Measurements from ENCODE around the gene ETNPPL. TPM values are rescaled to one million over a fixed set of nuclear protein-coding genes. Genes with fewer than 3 reads are reported as not detected.

Gene ETNPPL
- total RNA-seq, 1 experiment from 2014 or later: 0.66 TPM

DNA sequence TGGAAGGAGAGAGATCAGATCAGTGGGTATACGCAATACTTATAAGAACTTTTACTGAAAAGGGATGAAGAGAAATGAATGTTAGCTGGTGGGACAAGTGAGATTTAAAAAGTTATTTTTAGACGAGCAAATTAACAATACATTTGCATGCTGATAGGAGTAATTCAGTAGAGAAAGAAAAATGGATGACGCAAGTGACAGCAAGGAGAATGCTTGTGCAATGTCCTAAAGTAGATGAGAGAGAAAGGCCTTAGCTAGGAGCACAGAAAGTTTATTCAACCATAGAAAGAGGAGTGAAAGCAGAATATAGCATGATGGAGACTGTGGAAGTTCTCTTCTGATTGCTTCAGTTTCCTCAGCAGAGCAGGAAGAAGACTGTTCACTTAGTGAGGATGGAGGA is 66.7 kb downstream of the ETNPPL start:
- H3K36me3 Mint-ChIP-seq: no peaks in the 10 kb centered on the region
- H3K9me3 Mint-ChIP-seq: no peaks in the 10 kb centered on the region
- H3K4me3 Mint-ChIP-seq: no peak overlapping the region
- ChIA-PET CTCF (no interaction called here), POLR2A (interaction anchor here (0.7 kb wide), 1 partner anchor 53 kb away, joined by 3 read pairs; no protein-coding TSS in a partner anchor)
- TF ChIP-seq GRHL2 (CRISPR knock-in tag; IDR thresholded peaks at IDR 0.05; ENCODE audit: insufficient replicate concordance, severe bottlenecking) (no peak), SP1 (CRISPR knock-in tag; conservative IDR thresholded peaks at IDR 0.05) (no peak), NFATC4 (CRISPR knock-in tag; IDR thresholded peaks at IDR 0.05) (no peak), ZNF425 (CRISPR knock-in tag; conservative IDR thresholded peaks at IDR 0.05) (no peak), NFE2L1 (CRISPR knock-in tag; IDR thresholded peaks at IDR 0.05) (no peak), CBFB (CRISPR knock-in tag; IDR thresholded peaks at IDR 0.05; ENCODE audit: low read depth) (no peak), FOXP1 (CRISPR knock-in tag; IDR thresholded peaks at IDR 0.05; ENCODE audit: borderline replicate concordance) (no peak), GABPB1 (CRISPR knock-in tag; IDR thresholded peaks at IDR 0.05) (no peak), PRRX2 (CRISPR knock-in tag; IDR thresholded peaks at IDR 0.05) (no peak)
- TF ChIP-seq, protein P1, sequence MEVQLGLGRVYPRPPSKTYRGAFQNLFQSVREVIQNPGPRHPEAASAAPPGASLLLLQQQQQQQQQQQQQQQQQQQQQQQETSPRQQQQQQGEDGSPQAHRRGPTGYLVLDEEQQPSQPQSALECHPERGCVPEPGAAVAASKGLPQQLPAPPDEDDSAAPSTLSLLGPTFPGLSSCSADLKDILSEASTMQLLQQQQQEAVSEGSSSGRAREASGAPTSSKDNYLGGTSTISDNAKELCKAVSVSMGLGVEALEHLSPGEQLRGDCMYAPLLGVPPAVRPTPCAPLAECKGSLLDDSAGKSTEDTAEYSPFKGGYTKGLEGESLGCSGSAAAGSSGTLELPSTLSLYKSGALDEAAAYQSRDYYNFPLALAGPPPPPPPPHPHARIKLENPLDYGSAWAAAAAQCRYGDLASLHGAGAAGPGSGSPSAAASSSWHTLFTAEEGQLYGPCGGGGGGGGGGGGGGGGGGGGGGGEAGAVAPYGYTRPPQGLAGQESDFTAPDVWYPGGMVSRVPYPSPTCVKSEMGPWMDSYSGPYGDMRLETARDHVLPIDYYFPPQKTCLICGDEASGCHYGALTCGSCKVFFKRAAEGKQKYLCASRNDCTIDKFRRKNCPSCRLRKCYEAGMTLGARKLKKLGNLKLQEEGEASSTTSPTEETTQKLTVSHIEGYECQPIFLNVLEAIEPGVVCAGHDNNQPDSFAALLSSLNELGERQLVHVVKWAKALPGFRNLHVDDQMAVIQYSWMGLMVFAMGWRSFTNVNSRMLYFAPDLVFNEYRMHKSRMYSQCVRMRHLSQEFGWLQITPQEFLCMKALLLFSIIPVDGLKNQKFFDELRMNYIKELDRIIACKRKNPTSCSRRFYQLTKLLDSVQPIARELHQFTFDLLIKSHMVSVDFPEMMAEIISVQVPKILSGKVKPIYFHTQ (CRISPR knock-in tag; IDR thresholded peaks at IDR 0.05): no peak
- TF ChIP-seq, protein P2, sequence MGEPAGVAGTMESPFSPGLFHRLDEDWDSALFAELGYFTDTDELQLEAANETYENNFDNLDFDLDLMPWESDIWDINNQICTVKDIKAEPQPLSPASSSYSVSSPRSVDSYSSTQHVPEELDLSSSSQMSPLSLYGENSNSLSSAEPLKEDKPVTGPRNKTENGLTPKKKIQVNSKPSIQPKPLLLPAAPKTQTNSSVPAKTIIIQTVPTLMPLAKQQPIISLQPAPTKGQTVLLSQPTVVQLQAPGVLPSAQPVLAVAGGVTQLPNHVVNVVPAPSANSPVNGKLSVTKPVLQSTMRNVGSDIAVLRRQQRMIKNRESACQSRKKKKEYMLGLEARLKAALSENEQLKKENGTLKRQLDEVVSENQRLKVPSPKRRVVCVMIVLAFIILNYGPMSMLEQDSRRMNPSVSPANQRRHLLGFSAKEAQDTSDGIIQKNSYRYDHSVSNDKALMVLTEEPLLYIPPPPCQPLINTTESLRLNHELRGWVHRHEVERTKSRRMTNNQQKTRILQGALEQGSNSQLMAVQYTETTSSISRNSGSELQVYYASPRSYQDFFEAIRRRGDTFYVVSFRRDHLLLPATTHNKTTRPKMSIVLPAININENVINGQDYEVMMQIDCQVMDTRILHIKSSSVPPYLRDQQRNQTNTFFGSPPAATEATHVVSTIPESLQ (CRISPR knock-in tag; IDR thresholded peaks at IDR 0.05): no peak
- TF ChIP-seq, protein P3, sequence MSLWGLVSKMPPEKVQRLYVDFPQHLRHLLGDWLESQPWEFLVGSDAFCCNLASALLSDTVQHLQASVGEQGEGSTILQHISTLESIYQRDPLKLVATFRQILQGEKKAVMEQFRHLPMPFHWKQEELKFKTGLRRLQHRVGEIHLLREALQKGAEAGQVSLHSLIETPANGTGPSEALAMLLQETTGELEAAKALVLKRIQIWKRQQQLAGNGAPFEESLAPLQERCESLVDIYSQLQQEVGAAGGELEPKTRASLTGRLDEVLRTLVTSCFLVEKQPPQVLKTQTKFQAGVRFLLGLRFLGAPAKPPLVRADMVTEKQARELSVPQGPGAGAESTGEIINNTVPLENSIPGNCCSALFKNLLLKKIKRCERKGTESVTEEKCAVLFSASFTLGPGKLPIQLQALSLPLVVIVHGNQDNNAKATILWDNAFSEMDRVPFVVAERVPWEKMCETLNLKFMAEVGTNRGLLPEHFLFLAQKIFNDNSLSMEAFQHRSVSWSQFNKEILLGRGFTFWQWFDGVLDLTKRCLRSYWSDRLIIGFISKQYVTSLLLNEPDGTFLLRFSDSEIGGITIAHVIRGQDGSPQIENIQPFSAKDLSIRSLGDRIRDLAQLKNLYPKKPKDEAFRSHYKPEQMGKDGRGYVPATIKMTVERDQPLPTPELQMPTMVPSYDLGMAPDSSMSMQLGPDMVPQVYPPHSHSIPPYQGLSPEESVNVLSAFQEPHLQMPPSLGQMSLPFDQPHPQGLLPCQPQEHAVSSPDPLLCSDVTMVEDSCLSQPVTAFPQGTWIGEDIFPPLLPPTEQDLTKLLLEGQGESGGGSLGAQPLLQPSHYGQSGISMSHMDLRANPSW (CRISPR knock-in tag; conservative IDR thresholded peaks at IDR 0.05; ENCODE audit: low read depth): no peak
- no peaks in the 10 kb centered on the region; the same call in 1 of the 2 replicates for H3K27me3 Mint-ChIP-seq (ENCODE audit: low read depth)
- H3K27ac Mint-ChIP-seq: no peak overlapping the region
- ATAC-seq (no peak), DNase-seq (ENCODE audit: low spot score) (no peak)
- H3K4me1 Mint-ChIP-seq: no peaks in the 10 kb centered on the region

DNA sequence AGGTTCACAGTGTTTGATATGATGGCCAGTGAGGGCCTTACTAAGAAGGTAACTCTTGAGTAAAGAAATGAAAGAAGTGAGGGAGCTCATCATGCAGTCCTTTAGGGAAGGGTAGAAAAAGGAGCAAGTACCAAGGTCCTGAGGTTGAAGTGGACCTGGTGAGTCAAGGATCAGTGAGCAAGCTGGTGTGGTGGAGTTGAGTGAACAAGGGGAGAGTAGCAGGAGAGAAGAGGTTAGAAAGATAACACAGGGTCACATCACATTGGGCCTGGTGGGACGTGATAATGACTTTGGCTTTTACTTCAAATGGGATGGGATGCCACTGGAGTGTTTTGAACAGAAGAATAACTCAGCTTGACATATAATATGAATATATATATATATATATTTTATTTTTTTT is 67.8 kb downstream of the ETNPPL start:
- CTCF ChIA-PET: no interaction called here
- H3K9me3 Mint-ChIP-seq: no peaks in the 10 kb centered on the region

DNA sequence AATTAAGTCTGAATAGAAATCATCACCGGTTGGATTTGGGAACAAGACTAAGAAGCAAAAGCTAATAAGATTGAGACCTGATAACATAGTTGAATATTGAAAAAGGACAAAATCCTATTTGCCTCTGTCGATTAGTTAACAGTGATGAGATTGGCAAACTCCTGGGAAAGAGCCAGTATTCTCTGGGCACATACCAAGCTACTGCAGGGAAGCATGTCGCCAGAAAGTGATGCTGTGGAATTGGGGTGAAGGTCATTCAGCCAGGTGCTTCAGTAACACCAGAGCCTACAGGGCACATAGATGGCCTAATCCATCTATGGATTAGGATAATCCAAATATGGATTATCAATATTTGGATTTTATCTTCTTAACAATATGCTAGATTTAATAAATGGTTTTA is 68.4 kb downstream of the ETNPPL start:
- no peak overlapping the region for H3K4me3 Mint-ChIP-seq
- no peak for DNase-seq (ENCODE audit: low spot score)
- no peak overlapping the region for H3K27ac Mint-ChIP-seq
- no peaks in the 10 kb centered on the region for H3K4me1 Mint-ChIP-seq
- H3K36me3 Mint-ChIP-seq: no peaks in the 10 kb centered on the region
- ChIA-PET CTCF (no interaction called here), POLR2A (no interaction called here)
- ATAC-seq: no peak
- no peak for TF ChIP-seq EMX1 (CRISPR knock-in tag; IDR thresholded peaks at IDR 0.05)
- TF ChIP-seq ZNF396 (CRISPR knock-in tag; IDR thresholded peaks at IDR 0.05; ENCODE audit: borderline replicate concordance): no peak
- H3K27me3 Mint-ChIP-seq (ENCODE audit: low read depth): no peaks in the 10 kb centered on the region; the same call in 1 of the 2 replicates
- no peaks in the 10 kb centered on the region for H3K9me3 Mint-ChIP-seq

More for the DNA sequence above, 67.8 kb downstream of the ETNPPL start:
- no peak for TF ChIP-seq RORB (CRISPR knock-in tag; IDR thresholded peaks at IDR 0.05)
- Mint-ChIP-seq H3K27me3 (ENCODE audit: low read depth) (no peaks in the 10 kb centered on the region; the same call in 1 of the 2 replicates), H3K4me1 (no peaks in the 10 kb centered on the region), H3K36me3 (no peaks in the 10 kb centered on the region), H3K4me3 (no peak overlapping the region), H3K27ac (no peak overlapping the region)
- ATAC-seq (no peak), DNase-seq (ENCODE audit: low spot score) (no peak)
- POLR2A ChIA-PET: no interaction called here
